Measurements from ENCODE around the gene SP7.
"Not testable (repeated sequence)": the region's sequence is repeated elsewhere in the genome, so short reads cannot be mapped to it uniquely, and the experiment has no call there.

Gene SP7

DNA sequence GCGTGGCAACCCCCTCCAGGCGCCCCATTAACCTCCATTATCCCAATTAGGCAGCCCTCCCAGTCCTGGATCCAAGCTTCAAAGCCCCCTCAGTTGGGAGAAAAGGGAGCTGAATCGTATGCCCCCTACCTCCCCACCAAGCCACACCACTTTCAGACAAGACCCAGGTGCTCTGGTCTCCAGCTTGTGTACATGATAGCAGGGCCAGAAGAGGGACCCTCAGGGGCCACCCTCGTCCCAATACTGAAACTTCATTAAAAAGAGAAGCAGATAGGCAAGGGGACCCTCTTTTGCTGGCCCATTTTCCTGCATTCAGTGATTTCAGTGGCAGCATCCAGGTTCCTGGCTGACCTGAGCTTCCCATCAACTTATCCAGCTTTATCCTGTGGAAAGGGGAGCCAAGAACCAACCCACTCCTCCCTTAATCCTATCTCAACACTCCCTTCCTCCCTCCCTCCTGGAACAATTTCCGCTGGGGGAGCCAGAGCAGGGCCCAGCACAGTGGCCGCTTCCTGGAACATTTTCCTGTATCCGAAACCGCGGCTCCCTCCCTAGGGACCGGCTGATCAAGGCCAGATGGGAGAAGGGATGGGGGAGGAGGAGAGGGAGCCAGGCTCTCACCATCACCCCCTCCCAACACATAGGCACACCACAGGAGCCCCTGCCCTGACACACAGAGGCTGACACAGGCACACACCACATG, 9.5 kb upstream of the SP7 start:
- no peak for DNase-seq

DNA sequence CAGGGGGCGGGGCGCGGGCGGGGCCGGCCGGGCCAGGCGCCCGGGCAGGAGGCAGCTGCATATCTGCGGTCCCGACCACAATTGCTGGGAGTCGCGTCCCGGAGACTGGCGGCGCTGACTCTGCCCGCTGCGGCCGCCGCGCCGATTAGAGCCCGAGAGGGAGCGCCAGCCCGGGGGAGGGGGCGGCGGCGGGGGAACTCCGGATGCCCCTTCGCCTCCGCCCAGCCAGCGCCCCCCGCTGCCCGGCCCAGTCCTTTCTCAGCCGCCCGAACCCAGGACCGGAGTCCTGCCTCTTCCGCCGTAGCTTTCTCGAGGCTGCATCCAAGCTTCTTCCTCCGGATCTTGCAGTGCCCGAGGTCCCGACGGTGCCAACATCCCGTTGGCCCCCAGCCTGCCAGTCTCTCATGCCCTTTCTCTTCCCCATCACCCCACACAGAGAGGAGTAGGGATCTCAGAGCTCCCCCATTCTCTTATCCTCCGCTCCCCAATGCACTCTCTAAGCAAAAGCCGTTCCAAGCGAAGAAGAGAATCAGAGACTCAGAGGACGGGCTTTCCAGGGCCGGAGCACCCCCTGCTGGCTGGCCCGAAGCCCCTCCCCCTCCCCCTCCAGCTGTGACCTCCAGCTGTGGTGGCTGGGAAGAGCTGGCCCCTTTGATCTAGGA, 8.8 kb upstream of the SP7 start:
- peak; percentile 58 to 60 for DNase-seq

DNA sequence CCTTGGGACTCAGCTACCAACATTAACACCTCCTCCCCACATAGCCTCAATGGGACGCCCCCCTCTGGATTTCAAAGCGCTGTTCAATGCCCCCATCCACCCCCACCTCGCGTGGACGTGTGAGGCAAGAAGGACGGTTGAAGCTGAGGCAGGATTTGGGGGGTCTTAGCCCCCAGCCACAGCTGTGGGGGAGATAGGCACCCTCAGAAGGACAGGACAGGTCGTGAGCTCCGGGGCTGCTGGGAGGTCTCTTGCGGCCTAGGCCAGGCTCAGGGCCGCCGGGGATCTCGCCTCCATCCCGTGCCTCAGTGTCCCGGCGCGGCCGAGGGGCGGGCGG, 8.3 kb upstream of the SP7 start:
- DNase-seq, result no peak

DNA sequence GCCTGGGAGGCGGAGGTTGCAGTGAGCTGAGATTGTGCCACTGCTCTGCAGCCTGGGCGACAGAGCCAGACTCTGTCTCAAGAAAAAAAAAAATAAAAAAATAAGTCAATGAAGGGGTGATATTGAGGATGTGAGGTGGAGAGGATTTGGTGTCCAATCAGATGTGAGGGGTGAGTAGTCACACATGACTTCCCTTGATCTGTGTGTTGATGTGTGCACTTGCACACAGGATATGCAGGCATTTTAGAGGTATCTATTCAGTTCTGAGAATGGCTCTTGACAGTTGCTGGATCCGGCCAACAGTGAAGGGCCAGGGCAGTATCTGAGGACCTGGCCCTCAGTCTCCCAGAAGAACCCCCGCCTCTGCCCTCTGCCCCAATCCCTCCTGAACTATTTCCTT, 7.8 kb upstream of the SP7 start:
- DNase-seq, result no peak

DNA sequence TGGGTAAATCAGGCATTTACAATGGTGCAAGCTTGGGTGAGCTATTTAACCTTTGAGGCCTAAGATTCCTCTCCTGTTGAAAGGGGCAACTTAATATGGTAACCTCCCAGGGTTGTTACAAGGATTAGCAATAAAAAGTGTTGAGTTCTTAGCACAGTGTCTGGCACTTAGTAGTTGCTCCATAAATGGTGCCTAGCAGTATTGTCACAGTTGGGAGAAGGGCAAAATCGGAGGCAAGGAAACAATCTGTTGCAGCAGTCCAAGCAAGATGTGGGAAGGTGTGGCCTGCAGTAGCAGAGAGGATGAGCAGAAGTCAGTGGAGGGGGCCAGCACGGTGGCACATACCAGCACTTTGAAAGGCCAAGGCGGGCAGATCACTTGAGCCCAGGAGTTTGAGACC, 7.3 kb upstream of the SP7 start:
- no peak for DNase-seq

DNA sequence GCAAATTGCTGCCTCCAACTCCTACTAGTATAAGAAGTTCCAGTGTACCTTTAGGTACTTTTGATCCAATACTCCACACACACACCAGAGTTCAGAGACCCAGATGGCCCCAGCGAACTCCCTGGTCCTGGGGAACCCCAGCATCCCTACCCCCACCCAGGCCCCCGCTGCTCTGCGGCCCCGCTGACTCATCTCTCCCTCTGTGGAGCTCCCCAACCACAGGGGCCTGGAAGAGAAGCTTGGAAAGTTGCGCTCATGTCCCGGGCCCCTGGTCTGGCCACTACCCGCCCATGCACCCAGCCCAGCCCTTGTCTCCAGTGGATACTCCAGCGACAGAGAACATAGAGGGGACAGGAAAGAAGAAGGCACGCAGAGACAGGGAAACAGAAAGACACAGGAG, 4.2 kb upstream of the SP7 start:
- no peak for DNase-seq

DNA sequence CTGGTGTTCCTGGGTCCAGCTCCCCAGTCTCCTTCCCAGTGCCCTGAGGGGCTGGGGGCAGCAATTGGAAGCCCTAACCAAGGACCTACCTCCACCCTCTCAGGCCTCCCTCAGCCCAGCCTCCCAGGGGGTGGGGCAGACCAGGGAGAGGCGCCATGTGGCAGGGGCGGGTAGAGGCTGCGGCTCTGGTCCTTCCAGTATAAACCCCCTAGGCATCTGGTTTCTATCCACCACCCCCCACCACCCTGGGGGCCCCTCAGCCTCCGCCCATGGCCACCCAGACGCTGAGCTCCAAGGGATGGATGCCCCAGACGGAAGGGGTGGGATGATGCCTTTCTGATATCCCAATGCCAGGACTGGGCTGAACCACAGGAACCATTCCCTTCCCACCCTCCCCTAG, 2.8 kb upstream of the SP7 start:
- DNase-seq, result no peak

DNA sequence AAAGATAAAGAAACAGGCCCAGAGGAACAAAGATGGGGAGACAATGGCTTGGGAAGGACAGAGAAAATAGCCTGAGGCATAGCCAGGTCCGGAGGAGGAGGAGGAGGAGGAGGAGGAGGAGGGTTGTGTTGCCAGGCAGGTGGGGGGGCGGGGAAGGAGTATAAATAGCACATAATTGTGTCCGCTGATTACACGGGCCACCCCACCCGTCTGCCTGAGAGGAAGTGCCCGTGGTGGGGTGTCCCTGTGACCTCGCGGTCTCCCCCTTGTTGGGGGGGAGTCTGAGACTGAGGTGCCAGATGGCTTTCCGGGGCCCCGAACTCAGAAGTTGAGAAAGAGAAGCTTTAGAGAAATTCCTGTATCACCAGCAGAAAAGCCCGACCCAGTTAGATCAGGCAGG, 1.9 kb upstream of the SP7 start:
- no peak for DNase-seq

DNA sequence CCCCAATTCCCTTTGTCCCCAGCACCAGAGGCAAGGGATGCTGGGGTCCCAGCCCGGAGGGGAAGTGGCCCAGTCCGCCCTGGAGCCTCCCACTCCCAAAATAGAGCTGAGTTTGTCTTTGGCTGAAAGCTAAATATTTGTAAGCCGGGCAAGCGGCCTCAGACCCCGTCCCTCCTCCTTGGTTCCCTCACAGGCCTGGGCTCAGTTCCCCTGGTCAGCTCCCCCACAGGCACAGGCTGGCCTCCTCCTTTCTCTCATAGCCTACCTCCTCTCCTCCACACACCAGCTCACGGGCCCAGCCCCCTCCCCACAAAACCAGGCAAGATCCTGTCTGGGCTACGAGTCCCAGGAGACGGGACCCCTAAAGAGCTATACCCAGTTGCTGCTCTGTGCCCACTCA, 1.3 kb downstream of the SP7 start:
- DNase-seq, result no peak

DNA sequence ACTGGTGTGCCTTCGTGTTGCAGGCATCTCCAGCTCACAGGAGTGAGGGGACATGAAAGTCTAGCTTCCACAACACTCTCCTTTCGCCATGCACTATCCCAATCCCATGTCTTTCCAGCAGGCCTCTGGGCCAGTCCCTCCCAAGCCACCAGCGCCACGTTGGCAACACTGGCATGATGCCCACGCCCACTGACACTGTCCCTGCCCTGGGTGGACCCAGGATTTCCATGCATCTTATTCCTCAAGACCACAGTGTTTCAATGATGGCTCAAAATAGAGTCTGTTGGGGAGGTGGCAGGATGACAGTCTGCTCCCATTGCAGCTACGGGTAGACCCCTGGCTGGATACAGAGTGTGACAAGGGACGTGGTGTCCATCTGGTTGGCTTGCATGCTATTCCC, 2.3 kb downstream of the SP7 start:
- DNase-seq, result no peak

DNA sequence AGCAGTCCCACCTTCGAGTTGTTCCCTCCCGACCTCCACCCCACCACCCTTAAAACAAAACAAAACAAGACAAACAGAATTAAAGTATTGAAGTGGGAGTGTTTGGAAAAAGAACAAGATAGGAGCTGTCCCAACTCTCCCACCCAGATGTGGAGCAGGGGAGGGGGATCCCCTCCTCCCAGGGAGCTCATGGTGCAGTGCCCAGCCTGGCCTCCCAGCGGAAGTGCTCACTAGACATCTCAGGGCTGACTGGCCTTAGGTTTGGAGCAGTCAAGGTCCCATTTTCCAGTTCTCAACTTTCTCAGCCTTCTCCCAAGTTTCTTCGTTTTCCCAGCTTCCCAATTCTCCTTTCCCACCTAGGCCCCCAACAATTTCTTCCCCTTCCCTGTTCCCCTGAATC, 2.9 kb downstream of the SP7 start:
- no peak for DNase-seq

DNA sequence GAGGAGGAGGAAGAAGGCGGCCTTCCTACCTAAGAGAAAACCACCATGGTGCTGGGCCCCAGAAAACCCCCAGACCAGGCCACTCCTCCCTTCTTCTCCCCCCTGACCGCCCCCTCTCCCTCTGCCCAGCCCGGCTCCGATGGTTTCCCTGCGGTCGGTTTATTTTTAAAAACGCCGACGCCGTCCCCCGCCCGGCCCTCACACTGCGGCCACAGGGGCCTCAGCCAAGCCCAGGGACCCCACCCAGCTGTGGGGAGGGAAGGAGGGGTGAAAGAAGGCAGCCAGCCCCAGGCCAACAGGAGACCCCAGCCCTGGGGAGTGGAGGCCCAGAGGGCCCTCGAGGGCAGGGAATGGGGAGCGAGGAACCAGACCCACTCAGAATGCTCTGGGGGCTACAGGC, 3.4 kb downstream of the SP7 start:
- no peak for DNase-seq

DNA sequence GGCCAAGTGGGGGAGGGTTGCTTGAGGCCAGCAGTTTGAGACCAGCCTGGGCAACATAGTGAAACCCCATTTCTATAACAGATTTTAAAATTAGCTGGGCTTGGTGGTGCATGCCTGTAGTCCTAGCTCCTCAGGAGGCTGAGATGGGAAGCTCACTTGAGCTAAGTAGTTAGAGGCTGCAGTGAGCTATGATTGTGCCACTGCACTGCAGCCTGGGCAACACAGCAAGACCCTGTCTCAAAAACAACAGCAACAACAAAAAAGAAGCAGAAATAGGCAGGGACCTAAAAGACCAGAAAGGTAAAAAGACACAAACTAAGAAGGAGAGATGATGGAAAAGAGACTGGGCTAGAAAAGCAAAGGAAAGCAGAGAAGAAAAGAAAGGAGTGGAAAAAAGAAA, 3.8 kb downstream of the SP7 start:
- DNase-seq, result not testable (repeated sequence)

DNA sequence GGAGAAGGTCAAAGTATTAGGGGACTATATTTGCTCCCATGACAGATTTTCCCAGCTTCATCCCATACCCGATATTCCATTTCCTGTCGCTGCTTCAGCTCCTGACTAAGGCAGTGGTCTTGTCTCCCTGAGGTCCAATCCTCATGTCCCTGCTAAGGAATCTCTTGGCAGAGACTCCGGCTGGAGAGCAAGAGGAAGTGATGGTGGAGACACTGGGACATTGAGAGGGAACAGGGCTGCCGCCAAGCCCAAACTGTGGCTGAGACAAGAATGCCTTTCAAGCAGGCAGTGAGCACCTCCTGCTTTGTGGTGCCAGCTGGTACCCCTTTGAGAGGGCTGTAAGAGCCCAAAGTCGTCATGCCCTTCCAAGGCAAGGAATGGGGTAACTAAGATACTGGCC, 5.5 kb downstream of the SP7 start:
- DNase-seq, result no peak

DNA sequence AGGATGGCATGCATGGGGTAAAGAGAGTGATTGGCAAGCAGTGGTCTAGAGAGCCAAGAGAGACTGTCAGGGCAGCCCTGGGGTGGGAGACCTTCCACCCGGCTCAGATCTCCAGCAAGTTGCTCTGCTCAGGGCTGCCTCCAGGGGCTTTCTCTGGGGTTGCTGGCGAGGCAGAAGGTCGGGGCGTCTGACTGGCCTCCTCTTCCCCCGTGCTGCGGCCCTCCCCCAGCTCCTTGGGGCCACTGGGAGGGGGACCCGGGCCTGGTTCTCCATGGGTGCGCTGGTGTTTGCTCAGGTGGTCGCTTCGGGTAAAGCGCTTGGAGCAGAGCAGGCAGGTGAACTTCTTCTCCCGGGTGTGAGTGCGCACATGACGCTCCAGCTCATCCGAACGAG, 8.1 kb downstream of the SP7 start:
- DNase-seq, result no peak

DNA sequence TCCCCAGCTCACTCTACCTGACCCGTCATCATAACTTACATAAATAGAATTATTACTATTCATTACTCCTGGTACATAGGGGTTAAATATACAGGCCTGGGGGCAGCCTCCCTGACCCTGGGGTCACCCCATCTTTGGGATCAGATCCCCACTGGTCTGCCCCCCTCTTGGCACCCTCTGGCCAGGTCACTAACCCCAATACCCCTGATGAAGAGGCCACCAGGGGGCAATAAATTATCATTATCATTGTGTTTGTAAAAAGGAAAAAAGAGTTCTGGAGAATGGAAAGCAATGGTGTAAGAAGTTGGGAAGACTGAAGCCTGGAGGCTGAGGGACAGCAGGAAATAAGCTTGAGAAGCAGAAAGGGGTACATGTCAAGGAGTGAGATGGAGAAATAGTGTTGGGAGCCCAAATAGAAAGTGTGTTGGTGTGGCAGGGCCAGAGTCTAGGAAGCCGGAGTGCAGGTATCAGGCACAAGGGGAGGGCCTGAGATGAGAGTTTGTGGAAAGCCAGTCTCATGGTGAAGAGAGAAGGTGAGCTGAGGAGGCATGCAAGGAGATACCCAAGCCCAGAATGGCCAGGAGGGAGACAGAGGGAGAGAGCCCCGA, 8.6 kb downstream of the SP7 start:
- DNase-seq, result peak; percentile 11 to 30

DNA sequence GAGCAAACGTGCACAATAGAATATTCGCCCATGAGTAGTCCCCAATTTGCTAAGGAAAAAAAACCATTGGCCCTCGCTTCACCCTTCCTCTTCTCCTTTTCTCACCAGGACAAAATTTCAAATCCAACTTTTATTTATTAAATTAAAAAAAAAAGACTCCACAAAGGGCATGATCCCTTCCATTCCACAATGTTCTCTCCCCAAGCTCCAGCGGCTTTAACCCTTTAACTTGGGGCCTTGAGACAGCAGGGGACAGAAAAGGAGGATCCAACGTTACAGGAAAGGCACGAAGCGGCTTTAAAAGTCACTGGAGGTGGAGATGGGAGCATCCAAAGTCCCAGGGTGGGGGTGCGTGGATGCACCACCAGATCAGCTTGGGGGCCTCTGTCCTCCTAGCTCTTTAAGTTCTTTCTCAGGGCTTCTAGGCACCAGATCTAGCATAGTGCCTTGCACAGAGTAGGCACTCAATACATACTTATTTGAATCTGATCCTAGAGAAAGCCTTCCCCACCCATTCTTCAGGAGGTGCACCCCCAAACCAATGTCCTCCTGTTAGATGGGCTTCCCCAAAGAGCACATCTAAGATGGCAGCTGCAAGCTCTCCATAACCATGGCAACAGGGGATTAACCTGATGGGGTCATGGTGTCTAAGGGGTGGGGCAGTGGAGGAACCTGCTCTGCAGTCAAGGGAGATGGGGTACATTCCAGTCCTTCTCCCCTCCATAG, 9.5 kb downstream of the SP7 start:
- DNase-seq, result no peak

DNA sequence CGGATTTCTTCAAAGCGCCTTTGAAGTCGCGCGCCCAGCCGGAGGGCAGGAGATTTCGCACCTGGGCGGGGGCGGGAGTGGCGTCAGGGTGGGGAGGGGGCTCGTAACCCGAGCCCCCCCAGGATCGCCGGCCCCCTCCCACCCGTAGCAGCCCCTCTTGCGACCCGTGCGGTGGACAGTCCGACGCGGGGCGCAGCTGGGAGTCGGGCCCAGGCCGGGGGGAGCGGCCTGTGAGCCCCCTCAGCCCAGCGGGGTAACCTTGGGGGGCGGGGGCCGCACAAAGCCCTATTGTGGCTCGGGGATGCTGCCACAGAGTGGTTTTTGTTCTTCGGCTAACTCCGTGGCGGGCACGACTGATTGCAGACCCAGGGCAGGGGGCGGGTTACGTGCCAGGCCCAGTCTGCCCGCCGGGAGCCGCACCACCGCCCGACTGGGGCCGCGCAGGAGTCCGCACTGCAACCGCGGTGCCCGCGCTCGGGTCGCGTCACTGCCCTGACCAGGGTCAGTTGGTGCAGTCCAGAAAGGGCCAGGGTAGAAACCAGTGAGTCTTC, 10.6 kb downstream of the SP7 start:
- DNase-seq, result no peak

DNA sequence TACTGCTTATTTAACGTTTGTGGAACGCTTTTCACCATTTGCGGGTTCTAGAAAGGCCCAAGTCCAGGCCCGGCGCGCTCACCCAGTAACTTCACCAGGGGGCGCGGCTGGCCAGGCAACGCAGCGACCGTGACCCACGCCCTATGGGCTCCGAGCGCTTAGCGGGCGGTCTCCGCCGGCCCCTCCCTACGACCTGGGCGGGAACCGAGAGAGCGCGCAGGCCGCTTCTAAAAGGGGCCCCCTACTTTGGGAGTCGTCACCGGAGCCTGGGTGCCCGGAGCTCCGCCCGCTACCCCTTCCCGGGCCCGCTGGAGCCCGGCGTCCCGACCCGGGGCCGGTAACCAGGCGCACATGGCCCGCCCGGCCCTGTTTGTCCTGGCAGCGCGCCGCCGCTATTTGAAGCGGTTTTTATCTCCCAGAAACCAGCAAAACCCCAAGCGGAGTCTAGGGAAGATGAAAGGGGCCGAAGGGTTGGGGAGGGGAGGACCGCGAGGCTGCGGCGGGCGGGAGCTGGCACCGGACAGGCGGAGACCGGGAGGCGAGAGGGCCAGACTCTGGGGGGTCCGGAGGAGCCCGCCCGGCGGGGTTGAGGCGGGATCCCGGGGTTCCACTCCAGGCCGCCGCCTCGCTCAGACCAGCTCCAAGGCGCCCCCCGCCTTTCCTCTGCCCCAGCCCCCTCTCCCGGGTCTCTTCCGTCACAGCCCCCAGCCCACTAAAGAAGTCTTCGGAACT, 11.2 kb downstream of the SP7 start:
- DNase-seq, result peak; percentile 56 to 76

DNA sequence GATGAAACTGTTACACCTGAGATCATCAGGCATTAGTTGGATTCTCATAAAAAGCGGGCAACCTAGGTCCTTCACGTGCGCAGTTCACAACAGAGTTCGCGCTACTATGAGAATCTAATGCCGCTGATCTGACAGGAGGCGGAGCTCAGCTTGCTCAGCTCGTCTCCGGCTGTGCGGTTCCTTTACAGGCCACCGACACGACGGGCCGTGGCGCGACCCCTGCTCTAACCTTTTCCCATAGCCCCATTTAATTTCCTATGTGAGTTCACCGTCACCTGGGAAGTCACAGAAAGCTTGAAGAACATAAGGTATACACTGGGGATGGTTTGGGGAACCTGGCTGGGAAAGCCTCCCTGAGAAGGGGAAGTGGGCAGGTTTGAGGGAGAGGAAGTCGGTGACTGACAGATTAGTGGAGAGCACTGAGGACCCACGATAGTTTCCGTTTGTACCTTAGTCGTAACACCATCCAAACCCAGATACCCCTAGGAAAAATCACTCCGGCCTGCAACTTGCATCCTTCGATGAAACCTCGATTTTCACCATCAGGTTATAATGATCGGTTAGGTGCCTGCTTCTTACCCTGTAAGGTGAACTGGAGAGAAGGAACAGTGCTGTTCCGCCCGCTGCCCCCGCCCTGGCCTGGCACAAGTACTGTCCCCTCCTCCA, 11.9 kb downstream of the SP7 start:
- DNase-seq, result peak; percentile 62 to 63

DNA sequence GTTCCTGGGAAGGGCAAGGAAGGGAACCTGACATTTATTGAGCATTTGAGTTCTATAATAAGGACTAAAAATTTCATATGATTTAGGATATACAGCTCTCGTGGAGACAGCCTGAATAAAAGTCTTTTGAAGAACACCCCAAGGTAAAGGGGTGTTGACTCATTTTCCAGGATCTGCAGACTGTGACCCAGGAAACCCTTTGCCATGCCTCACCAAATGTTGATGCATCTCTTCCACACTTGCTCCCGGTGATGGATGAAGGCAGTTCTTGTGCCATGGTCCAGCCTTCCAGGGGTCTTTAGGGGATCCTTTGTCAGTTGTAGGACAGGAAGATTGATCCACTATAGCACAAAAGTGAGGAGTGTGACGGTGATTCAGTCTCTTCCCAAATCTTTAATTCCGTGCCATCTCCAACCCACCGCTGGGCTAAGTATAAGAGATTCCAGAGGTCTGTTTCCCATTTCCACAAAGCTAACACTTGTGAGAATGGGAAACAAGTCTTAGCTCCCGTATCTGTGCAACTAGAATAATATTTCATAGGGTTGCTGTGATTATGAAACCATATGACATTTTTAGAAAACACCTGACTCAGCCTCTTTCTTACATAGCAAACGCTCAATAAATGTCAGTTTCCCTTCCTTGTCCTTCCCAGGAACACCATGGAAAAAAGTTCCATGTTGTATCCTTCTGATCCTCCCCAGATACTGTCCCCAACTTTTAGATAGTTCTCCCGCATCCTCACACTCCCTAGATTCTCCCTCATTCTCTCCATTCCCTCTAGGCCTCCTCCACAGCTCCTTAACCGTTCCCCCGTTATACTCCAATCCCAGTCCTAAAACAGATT, 15.6 kb downstream of the SP7 start:
- DNase-seq, result no peak

DNA sequence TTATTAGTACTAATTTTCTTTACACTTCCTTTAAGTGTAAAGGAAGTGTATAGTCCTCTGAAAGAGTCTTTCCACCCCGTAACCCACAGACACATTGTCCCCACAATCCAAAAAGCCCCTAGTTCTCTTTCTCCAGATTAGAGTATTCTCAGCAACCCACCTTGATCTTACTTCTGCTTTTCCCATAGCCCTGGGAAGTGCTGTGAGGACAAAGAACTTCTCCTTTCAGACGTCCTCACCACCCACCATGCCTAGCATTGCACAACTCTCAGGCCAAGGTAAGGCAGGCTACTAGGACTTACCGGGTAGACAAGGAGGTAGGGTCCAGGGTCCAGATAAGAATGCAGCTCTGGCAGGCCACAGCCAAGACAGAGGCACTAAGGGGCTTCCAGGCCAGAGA, 22.2 kb downstream of the SP7 start:
- peak; percentile 24 to 46 for DNase-seq

Data from AML-193 (cell line).